Activated CD4-positive, alpha-beta T cell treated with anti-CD3 and anti-CD28 coated beads, Interleukin-2, amount 10 ng/mL, durations not matched to agents 24 days and 14 days (primary cell): Measurements from ENCODE around the gene THSD7B. TPM values are rescaled to one million over a fixed set of nuclear protein-coding genes. Genes with fewer than 3 reads are reported as not detected.

Source experiments
- DNase-seq: peaks from one replicate; pipeline ENCODE4 v3.0.0; 2022
- H3K27ac Mint-ChIP-seq: one replicate; pipeline ENCODE4 v1.8.0; 2022; ENCODE audit warnings: mild to moderate bottlenecking, mixed read lengths
- H3K27me3 Mint-ChIP-seq: one replicate; pipeline ENCODE4 v1.8.0; 2022; ENCODE audit warnings: mixed read lengths
- H3K36me3 Mint-ChIP-seq: one replicate; pipeline ENCODE4 v1.8.0; 2022; ENCODE audit warnings: low read depth, mild to moderate bottlenecking, mixed read lengths
- H3K4me1 Mint-ChIP-seq: one replicate; pipeline ENCODE4 v1.8.0; 2021; ENCODE audit warnings: mixed read lengths
- H3K4me3 Mint-ChIP-seq: one replicate; pipeline ENCODE4 v1.8.0; 2022; ENCODE audit warnings: mild to moderate bottlenecking, moderate library complexity, mixed read lengths
- H3K9me3 Mint-ChIP-seq: one replicate; pipeline ENCODE4 v1.8.0; 2021; ENCODE audit warnings: mixed read lengths
- intact Hi-C: fragments of 100-400 bp; cut with micrococcal nuclease; formaldehyde crosslinking; loops from one replicate; pipeline ENCODE4 v1.15.1; 2023
- total RNA-seq: library from RNA; stranded (reverse); gene quantifications from 2 replicates; pipeline ENCODE4 v1.2.3, GENCODE V29; 2022

The THSD7B gene
- total RNA-seq, 1 donor from 2014 or later: not detected

GRCh38 chr2:136997557-136997956 lies 232.2 kb downstream of the THSD7B start:
- no peaks in the 10 kb centered on the region for H3K4me1 Mint-ChIP-seq
- no peak overlapping the region for H3K27ac Mint-ChIP-seq
- intact Hi-C loops: no loop called here
- H3K9me3 Mint-ChIP-seq: no peaks in the 10 kb centered on the region
- no peak for DNase-seq
- peaks cover 2% of the 10 kb centered on the region for H3K27me3 Mint-ChIP-seq
- no peaks in the 10 kb centered on the region for H3K36me3 Mint-ChIP-seq
- H3K4me3 Mint-ChIP-seq: no peak overlapping the region

- Mint-ChIP-seq H3K4me3 (no peak overlapping the region), H3K36me3 (no peaks in the 10 kb centered on the region), H3K9me3 (no peaks in the 10 kb centered on the region), H3K4me1 (no peaks in the 10 kb centered on the region), H3K27me3 (peaks cover 2% of the 10 kb centered on the region), H3K27ac (no peak overlapping the region)
- DNase-seq: no peak
- intact Hi-C loops: no loop called here
Measured at GRCh38 chr2:137000811-137001210, 235.5 kb downstream of the THSD7B start.

DNA sequence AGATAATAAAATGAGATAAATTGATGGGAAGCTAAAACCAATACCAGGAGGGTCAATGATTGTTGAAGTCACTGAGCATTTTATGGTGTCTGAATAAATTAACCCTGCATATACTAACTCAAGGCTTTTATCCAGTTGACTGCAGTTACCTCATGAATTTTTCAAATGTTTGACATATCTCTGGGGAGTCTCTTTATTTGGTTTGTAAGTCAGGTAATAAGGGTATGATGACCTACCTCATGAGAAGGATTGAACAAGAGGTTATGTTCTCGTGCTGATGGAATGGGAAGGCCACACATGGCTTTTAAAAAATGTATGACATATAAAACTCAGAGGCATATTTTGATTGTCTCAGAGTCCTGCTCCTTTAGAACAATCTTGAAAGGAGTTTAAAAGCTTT lies 237.6 kb downstream of the THSD7B start:
- no peak for DNase-seq
- Mint-ChIP-seq H3K4me3 (no peak overlapping the region), H3K4me1 (no peaks in the 10 kb centered on the region), H3K27ac (no peak overlapping the region), H3K27me3 (peaks cover 2% of the 10 kb centered on the region), H3K36me3 (no peaks in the 10 kb centered on the region), H3K9me3 (no peaks in the 10 kb centered on the region)
- intact Hi-C loops: no loop called here

DNA sequence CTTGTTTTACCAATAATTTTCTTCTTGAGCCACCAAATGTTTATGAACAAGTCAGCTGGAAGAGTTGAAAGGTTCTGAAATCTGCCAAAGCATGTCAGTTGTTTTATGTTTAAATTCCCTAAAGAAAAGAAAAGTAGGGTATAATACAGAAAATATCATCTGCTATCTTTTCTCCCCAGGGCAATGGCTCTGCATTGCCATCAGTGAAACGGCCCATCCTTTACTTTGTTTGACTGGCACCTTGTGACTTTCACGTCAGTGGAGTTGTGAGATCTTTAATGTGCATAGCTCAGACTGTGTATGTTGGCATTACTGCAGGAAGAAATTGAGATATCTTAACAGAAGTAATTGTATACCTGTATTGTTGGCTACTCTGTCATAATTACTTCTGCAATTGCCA lies 239.9 kb downstream of the THSD7B start:
- no peaks in the 10 kb centered on the region for H3K4me1 Mint-ChIP-seq

DNA sequence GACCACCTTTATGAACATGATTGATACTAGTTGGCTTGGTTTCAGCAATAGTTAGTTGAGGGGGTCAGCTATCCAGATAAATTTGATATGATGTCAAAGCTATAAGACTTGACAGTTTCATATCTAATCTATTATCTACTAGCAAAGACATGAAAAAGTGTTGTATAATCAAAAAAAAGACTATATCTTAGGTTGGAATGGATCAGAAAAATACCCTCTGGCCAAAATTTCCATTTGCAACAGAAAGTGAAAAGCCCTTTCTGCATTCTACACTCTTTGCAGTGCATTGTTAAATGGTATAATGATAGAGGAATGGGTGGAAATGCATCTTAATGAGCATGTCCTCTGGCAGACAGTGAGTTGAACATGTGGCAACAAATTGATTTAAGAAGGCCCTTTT lies 242.6 kb downstream of the THSD7B start:
- Mint-ChIP-seq H3K4me3 (no peak overlapping the region), H3K27ac (no peak overlapping the region), H3K4me1 (no peaks in the 10 kb centered on the region), H3K9me3 (no peaks in the 10 kb centered on the region), H3K27me3 (no peaks in the 10 kb centered on the region), H3K36me3 (no peaks in the 10 kb centered on the region)
- intact Hi-C loops: no loop called here
- DNase-seq: no peak

More for the DNA sequence above, 239.9 kb downstream of the THSD7B start:
- Mint-ChIP-seq H3K27ac (no peak overlapping the region), H3K4me3 (no peak overlapping the region), H3K36me3 (no peaks in the 10 kb centered on the region), H3K9me3 (no peaks in the 10 kb centered on the region), H3K27me3 (no peaks in the 10 kb centered on the region)
- intact Hi-C loops: no loop called here
- no peak for DNase-seq

GRCh38 chr2:137009953-137010352 lies 244.6 kb downstream of the THSD7B start:
- H3K4me1 Mint-ChIP-seq: no peaks in the 10 kb centered on the region
- no peaks in the 10 kb centered on the region for H3K27me3 Mint-ChIP-seq
- no peak for DNase-seq
- H3K36me3 Mint-ChIP-seq: no peaks in the 10 kb centered on the region
- intact Hi-C loops: no loop called here
- no peaks in the 10 kb centered on the region for H3K9me3 Mint-ChIP-seq
- H3K27ac Mint-ChIP-seq: no peak overlapping the region
- H3K4me3 Mint-ChIP-seq: no peak overlapping the region

- no peaks in the 10 kb centered on the region for H3K9me3 Mint-ChIP-seq
- intact Hi-C loops: no loop called here
- no peak for DNase-seq
- no peaks in the 10 kb centered on the region for H3K36me3 Mint-ChIP-seq
- H3K27ac Mint-ChIP-seq: no peak overlapping the region
- H3K4me3 Mint-ChIP-seq: no peak overlapping the region
- H3K4me1 Mint-ChIP-seq: no peaks in the 10 kb centered on the region
- no peaks in the 10 kb centered on the region for H3K27me3 Mint-ChIP-seq
Measured at GRCh38 chr2:137020452-137021196, 255.3 kb downstream of the THSD7B start.

- H3K4me1 Mint-ChIP-seq: no peaks in the 10 kb centered on the region
- H3K4me3 Mint-ChIP-seq: no peak overlapping the region
- H3K27ac Mint-ChIP-seq: no peak overlapping the region
- intact Hi-C loops: no loop called here
- no peaks in the 10 kb centered on the region for H3K36me3 Mint-ChIP-seq
- H3K27me3 Mint-ChIP-seq: no peaks in the 10 kb centered on the region
- no peak for DNase-seq
- H3K9me3 Mint-ChIP-seq: no peaks in the 10 kb centered on the region
Measured at GRCh38 chr2:137021763-137022162, 256.4 kb downstream of the THSD7B start.

GRCh38 chr2:137023205-137023604 lies 257.9 kb downstream of the THSD7B start:
- H3K4me1 Mint-ChIP-seq: no peaks in the 10 kb centered on the region
- no peaks in the 10 kb centered on the region for H3K9me3 Mint-ChIP-seq
- H3K27me3 Mint-ChIP-seq: no peaks in the 10 kb centered on the region
- H3K27ac Mint-ChIP-seq: no peak overlapping the region
- no peak for DNase-seq
- no peak overlapping the region for H3K4me3 Mint-ChIP-seq
- H3K36me3 Mint-ChIP-seq: no peaks in the 10 kb centered on the region
- intact Hi-C loops: no loop called here

DNA sequence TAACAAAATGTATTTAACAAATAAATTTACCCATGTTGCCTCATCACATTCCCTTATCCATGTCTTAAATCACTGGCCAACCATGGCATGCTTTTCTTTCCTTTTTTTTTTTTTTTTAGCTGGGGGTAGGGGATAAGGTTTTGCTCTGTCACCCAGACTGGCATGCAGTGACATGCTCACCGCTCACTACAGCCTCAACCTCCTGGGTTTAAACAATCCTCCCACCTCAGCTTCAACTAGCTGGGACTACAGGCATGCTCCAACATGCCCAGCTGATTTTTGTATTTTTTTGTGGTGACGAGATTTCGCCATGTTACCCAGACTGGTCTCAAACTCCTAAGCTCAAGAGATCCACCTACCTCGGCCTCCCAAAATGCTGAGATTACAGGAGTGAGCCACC lies 266.4 kb downstream of the THSD7B start:
- H3K4me1 Mint-ChIP-seq: no peaks in the 10 kb centered on the region
- DNase-seq: no peak
- no peaks in the 10 kb centered on the region for H3K9me3 Mint-ChIP-seq
- no peaks in the 10 kb centered on the region for H3K27me3 Mint-ChIP-seq
- intact Hi-C loops: no loop called here
- H3K36me3 Mint-ChIP-seq: no peaks in the 10 kb centered on the region
- no peak overlapping the region for H3K27ac Mint-ChIP-seq
- no peak overlapping the region for H3K4me3 Mint-ChIP-seq

GRCh38 chr2:137036619-137037018 lies 271.3 kb downstream of the THSD7B start:
- H3K9me3 Mint-ChIP-seq: no peaks in the 10 kb centered on the region
- H3K4me3 Mint-ChIP-seq: no peak overlapping the region
- no peaks in the 10 kb centered on the region for H3K36me3 Mint-ChIP-seq
- DNase-seq: no peak
- intact Hi-C loops: no loop called here
- no peaks in the 10 kb centered on the region for H3K4me1 Mint-ChIP-seq
- no peak overlapping the region for H3K27ac Mint-ChIP-seq
- H3K27me3 Mint-ChIP-seq: no peaks in the 10 kb centered on the region

DNA sequence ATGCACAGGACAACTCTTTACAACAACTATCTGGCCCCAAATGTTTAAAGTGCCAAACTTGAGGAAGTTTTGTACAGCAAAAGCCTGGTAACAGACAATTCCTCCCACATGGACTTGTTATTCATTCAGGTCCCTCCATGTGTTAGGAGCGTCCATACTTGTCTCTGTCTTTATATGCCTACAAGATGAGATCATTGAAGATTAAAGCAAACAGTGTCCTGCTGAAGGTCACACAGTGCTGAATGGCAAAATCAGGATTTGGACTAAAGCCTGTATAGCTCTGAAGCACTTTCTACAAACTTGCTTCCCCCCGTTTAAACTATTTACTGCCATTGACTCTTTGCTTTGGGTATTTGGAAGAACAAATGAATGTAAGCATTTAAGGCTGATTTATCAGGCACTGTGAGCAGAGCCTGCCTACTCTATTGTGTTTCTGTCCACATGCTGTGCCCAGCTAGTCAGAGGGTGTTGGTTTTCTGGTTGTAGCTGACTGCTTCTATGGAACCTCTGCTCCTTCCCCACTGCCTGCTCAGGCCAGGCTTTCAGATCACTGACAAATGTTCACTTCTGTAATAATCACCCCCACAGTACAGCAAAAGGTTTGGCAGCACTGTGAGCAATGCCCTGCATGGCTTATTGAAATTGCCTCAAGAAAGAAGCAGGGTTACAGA lies 274.3 kb downstream of the THSD7B start:
- Mint-ChIP-seq H3K4me1 (no peaks in the 10 kb centered on the region), H3K9me3 (no peaks in the 10 kb centered on the region), H3K27ac (no peak overlapping the region), H3K27me3 (no peaks in the 10 kb centered on the region), H3K36me3 (no peaks in the 10 kb centered on the region), H3K4me3 (no peak overlapping the region)
- intact Hi-C loops: no loop called here
- no peak for DNase-seq

GRCh38 chr2:137047369-137047768 lies 282.0 kb downstream of the THSD7B start:
- Mint-ChIP-seq H3K27me3 (no peaks in the 10 kb centered on the region), H3K36me3 (no peaks in the 10 kb centered on the region), H3K4me1 (no peaks in the 10 kb centered on the region), H3K27ac (no peak overlapping the region), H3K9me3 (no peaks in the 10 kb centered on the region), H3K4me3 (no peak overlapping the region)
- intact Hi-C loops: no loop called here
- no peak for DNase-seq

- H3K9me3 Mint-ChIP-seq: no peaks in the 10 kb centered on the region
- no peak overlapping the region for H3K27ac Mint-ChIP-seq
- H3K27me3 Mint-ChIP-seq: no peaks in the 10 kb centered on the region
- no peaks in the 10 kb centered on the region for H3K4me1 Mint-ChIP-seq
- intact Hi-C loops: no loop called here
- DNase-seq: no peak
- H3K4me3 Mint-ChIP-seq: no peak overlapping the region
- no peaks in the 10 kb centered on the region for H3K36me3 Mint-ChIP-seq
Measured at GRCh38 chr2:137048455-137048854, 283.1 kb downstream of the THSD7B start.

DNA sequence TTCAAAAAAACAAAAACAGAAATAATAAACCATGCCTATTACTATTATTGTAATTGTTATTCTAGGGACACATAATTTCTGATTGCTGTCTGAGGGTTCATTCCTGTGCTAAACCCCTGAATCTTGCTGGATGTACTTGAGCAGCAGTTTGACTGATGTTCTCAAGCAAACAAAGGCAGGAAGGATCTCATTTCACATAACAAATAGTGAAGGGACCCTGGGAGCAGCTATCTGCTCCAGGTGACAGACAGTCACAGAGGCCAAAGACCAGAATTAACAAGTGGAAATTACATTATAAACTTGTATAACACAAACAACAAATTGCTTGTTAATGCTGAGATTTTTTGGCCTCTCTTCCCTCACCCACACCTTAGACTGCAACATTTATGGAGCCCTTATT lies 284.2 kb downstream of the THSD7B start:
- H3K27me3 Mint-ChIP-seq: no peaks in the 10 kb centered on the region
- intact Hi-C loops: no loop called here
- DNase-seq: no peak
- H3K4me3 Mint-ChIP-seq: no peak overlapping the region
- no peaks in the 10 kb centered on the region for H3K4me1 Mint-ChIP-seq
- no peaks in the 10 kb centered on the region for H3K9me3 Mint-ChIP-seq
- no peaks in the 10 kb centered on the region for H3K36me3 Mint-ChIP-seq
- no peak overlapping the region for H3K27ac Mint-ChIP-seq
